GM19324 (cell line): ENCODE results near the gene SERAC1.

ENCODE experiments used
- ATAC-seq: cut with Tn5 transposase; IDR thresholded peaks from one replicate; pipeline ENCODE4 v1.9.1; 2021; ENCODE audit warnings: mild to moderate bottlenecking, moderate library complexity; ENCODE audit not compliant: unreplicated experiment, low FRiP score

The SERAC1 gene

DNA sequence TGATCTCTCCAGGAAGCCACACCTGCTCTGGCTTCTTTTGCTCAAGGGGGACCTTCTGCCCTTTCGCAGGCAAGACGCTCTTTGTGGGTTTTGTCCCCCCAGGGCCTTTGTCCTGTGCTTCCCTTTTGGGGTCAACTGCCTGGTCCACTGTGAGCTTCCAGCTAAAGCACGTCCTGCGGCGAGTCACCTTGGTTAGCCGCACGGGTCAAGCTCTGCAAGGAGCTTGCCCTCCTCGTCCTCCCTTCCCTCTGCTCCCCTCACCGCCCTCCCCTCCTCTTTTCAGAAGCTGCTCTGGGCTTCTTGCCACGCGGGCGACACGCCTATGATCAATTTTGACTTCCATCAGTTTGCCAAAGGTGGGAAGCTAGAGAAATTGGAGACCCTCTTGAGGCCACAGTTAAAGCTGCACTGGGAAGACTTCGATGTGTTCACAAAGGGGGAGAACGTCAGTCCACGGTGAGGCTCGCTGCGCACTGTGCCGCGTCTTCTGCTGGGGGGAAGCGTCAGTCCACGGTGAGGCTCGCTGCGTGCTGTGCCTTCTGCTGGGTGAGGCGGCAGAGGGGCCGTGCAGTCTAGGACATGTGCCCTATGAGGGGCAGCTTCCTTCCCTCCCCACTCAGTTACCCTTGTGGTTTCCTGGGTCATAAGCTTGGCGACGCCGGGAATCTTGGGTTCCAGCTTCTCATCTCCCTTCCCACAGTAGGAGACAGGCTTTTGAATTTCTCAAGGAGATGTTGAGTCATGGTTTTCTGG is 106.2 kb downstream of the SERAC1 start:
- ATAC-seq, result no peak

- no peak for ATAC-seq
These were observed 106.7 kb downstream of the SERAC1 start for GRCh38 chr6:158061361-158061708.

DNA sequence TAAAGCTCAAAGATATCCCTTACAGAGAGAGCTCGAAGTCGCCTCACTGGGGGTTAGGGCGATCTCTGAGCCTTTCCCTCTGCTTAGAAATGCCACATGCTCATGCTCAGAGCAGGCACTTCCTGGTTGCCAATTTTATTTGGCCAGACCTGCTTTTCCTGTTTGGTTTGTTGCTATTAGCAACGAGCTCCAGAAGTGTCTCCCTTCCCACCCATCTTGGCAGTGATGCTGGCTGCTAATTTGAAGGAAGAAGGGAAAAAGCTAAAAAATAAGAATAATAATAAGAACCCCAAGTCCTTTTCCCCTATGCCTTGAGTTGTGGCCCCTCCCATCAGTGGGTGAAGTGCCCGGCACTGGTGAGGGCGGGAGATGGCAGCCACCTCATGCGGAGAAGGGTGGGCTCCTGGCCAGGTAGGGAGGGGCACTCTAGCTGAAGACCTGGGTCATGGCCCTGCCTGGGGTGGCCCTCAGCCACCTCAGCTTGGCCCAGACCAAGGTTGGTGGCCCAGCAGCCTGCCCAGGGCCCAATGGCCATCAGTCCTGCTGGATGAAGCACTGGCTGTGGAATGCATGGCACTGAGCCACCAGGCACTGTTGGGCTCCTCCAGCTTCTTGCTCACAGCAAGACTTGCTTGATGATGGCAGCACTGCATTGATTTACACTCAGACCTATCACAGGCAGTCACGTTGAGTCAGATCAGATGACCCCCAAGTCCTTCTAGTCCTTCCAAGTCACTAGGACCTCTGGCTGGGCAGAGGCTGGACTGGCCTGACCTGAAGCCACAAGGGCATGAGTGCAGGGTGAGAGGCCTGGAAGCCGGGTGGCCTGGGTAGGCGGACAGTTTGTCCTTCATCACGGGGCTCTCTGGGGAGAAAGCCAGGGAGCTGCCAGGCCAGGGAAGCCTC is 107.4 kb downstream of the SERAC1 start:
- no peak for ATAC-seq
